Kidney epithelial cell (primary cell): ENCODE results near the gene CNP. TPM values are rescaled to one million over a fixed set of nuclear protein-coding genes. Genes with fewer than 3 reads are reported as not detected.
A peak's percentile ranks its signal among the peaks of the same experiment; 100 is the strongest.

Experiments used
- DNase-seq: peaks from one replicate; pipeline ENCODE4 v3.0.0-alpha.2; 2010; ENCODE audit warnings: low read depth
- H3K27me3 ChIP-seq: 2 replicates; pipeline ENCODE4 v1.6.0; 2011; ENCODE audit warnings: low read length; ENCODE audit not compliant: control insufficient read depth, insufficient read depth
- H3K36me3 ChIP-seq: 2 replicates; pipeline ENCODE4 v1.5.1; 2011; ENCODE audit warnings: low read length; ENCODE audit not compliant: control insufficient read depth, insufficient read depth
- H3K4me3 ChIP-seq: 2 replicates; pipeline ENCODE4 v1.5.1; 2011; ENCODE audit warnings: low read depth, mild to moderate bottlenecking, control low read depth, low read length
- total RNA-seq: library from RNA; depleted of rRNA; stranded (reverse); fragments of >200 nt; gene quantifications from 2 replicates; pipeline ENCODE4 v1.2.3, GENCODE V29; 2015
- TF ChIP-seq, protein P1 (sequence below): IDR thresholded peaks from 2 replicates; pipeline ENCODE4 v1.5.1; 2011; ENCODE audit warnings: mild to moderate bottlenecking, moderate library complexity, low read length, control low read depth, inconsistent platforms; ENCODE audit not compliant: insufficient read depth, poor library complexity, severe bottlenecking

The CNP gene
- total RNA-seq, result 58.5 and 65.1 TPM in 2 replicates

GRCh38 chr17:41966463-41967140, at the start of gene CNP:
TSS of gene CNP (plus strand) at chr17:41966795. CDS start at chr17:41966885, 90 bp downstream.
- DNase-seq, result no peak
- TF ChIP-seq, protein P1, sequence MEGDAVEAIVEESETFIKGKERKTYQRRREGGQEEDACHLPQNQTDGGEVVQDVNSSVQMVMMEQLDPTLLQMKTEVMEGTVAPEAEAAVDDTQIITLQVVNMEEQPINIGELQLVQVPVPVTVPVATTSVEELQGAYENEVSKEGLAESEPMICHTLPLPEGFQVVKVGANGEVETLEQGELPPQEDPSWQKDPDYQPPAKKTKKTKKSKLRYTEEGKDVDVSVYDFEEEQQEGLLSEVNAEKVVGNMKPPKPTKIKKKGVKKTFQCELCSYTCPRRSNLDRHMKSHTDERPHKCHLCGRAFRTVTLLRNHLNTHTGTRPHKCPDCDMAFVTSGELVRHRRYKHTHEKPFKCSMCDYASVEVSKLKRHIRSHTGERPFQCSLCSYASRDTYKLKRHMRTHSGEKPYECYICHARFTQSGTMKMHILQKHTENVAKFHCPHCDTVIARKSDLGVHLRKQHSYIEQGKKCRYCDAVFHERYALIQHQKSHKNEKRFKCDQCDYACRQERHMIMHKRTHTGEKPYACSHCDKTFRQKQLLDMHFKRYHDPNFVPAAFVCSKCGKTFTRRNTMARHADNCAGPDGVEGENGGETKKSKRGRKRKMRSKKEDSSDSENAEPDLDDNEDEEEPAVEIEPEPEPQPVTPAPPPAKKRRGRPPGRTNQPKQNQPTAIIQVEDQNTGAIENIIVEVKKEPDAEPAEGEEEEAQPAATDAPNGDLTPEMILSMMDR, result no peak
- H3K4me3 ChIP-seq, result peak within 1 kb of the TSS; percentile 76
- H3K27me3 ChIP-seq, result no peaks in the 10 kb centered on the region
- no peaks in the 10 kb centered on the region for H3K36me3 ChIP-seq

- peaks cover 3% of the 10 kb centered on the region for H3K36me3 ChIP-seq
- H3K27me3 ChIP-seq, result no peaks in the 10 kb centered on the region
- no peak for DNase-seq
- peak overlapping the region; percentile 95 for H3K4me3 ChIP-seq
- TF ChIP-seq, protein P1, result no peak
Observed at GRCh38 chr17:41917192-41917591, 49.4 kb upstream of the CNP start.

DNA sequence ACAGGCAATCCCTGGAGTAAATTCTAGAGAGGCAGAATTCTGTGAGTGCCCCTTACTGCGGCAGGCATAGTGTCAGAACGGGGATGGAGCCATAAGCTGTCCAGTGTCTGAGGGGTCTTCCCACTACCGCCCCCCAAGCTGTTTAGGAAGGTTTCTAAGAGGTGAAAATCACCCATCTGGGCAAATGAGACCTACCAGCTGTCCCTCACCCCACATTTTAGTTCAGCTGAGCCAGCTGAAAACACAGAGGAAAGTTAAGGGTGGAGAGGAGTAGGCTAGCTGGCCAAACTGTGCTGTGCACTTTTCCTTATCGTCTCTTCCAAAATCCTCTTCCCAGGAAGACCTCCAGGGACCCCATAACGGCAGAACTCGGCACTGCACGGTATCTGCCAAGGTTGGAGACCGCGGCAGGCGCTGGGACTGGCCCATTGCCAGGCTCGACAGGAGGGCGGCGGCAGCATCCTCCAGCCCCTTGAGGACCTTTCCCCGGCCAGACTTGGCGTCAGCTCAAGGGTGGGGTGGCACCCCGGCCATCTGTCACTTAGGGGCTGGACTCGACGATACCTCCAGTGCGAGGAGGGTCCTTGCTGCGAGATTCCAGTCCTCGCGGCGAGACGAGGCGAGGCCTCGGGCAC, 48.8 kb upstream of the CNP start:
- Histone ChIP-seq H3K36me3 (peaks cover 2% of the 10 kb centered on the region), H3K27me3 (no peaks in the 10 kb centered on the region), H3K4me3 (peak overlapping the region; percentile 95)
- TF ChIP-seq, protein P1, result no peak
- no peak for DNase-seq

DNA sequence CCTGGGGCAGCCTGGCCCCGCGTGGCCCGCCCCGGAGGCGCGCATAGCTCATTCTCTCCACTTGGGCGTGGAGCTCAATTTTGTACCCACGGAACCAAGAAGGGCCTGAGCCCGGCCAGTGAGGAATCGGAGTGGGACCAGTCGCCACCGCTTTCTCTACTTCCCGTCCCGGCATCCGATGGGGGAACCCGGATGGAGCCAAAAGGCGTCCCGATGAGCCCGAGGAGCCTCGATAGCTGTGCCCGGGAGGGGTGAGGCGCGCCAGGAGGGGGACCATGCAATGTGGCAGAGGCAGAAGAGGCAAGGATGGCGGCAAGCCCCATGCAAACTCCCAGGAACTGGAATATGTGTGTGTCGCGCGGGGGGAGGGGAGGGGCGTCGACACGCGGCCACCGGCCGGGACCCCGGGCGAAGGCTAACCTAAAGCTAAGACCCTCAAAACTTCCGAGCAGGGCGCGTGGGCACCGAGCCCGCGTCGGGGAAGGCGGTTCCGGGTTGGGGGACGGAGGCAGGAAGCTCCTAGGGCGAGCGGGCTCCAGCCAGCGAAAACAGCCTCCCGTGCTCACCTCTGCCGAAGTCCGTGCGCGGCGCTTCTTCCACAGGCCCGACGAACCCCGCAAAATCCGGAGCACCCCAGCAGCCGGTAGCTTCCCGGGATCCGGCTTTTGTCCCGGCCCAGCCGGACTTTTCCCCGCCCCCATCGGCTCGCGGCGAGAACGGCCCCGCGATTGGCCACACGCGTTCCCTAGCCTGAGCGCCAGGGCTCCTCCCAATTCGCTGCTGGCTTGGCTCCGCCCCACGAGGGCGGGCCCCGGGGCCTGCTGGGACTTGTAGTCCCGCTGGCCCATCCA, 48.1 kb upstream of the CNP start, which contains the start of gene ACLY:
Gene ACLY, minus strand, starts transcription at position 638 of the 851 bp plus-strand sequence. CDS start 5,078 bp downstream, outside the sequence.
- Histone ChIP-seq H3K4me3 (peak within 1 kb of the TSS; percentile 95), H3K36me3 (peaks cover 1% of the 10 kb centered on the region), H3K27me3 (no peaks in the 10 kb centered on the region)
- peak; percentile 77 for DNase-seq
- TF ChIP-seq, protein P1, result no peak

DNA sequence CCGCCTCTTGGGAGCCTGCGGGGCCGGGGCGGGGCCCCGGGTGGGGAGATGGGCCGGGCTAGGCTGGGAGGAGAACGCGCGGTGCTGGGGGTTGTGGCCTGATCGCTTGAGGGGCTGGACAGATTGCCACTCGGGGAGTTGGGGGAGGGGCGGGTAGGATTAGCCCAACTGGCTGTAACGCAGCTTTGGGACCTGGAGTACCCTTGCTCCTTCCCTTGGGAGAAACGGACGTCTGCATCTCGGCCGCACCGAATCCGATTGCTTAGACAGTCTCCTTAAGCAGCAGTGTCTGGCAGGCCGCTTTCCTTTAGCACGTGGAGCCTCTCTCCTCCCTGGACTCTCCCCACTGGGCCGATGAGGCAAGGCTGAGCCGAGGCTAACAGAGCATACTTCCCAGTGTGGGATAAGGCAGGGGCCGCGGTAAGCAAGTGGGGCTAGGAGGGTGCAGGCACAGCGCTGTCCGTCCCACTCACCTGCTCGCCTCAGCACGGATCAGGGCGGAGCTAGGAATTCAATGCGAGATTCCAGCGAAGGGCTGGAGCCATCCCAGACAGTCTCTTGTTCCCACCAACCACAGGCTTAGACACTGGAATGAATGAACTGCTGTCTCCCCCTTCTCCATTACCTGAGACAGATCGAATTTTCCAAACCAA, 47.3 kb upstream of the CNP start:
- Histone ChIP-seq H3K4me3 (peak overlapping the region; percentile 38), H3K36me3 (no peaks in the 10 kb centered on the region), H3K27me3 (no peaks in the 10 kb centered on the region)
- TF ChIP-seq, protein P1, result no peak
- no peak for DNase-seq
